Measurements from ENCODE around the gene CRY2.

Gene CRY2

GRCh38 chr11:45885274-45885920 is 38.1 kb downstream of the CRY2 start, which contains the start of gene MAPK8IP1:
TSS of gene MAPK8IP1 (plus strand) at chr11:45885651. CDS start at chr11:45885821, 170 bp downstream.
- Histone ChIP-seq H3K36me3 (peaks cover 3% of the 10 kb centered on the region; the same call in 1 of the 2 replicates), H3K27me3 (no peaks in the 10 kb centered on the region), H3K9me3 (no peaks in the 10 kb centered on the region), H3K4me1 (peaks cover 15% of the 10 kb centered on the region), H3K4me3 (ENCODE audit: low read depth, low read length) (peak within 1 kb of the TSS; percentile 74)
- DNase-seq = peak; percentile 67
- no peak for TF ChIP-seq CTCF (IDR thresholded peaks at IDR 0.05; ENCODE audit: low read depth, low read length)

GRCh38 chr11:45885921-45886721 is 38.8 kb downstream of the CRY2 start:
- no peaks in the 10 kb centered on the region for H3K9me3 ChIP-seq

GRCh38 chr11:45886816-45887520 is 39.7 kb downstream of the CRY2 start:
- TF ChIP-seq CTCF (IDR thresholded peaks at IDR 0.05; ENCODE audit: low read depth, low read length) = no peak
- no peak for DNase-seq
- no peaks in the 10 kb centered on the region for H3K9me3 ChIP-seq
- H3K4me3 ChIP-seq (ENCODE audit: low read depth, low read length) = peak overlapping the region; percentile 74
- H3K27me3 ChIP-seq = no peaks in the 10 kb centered on the region
- peaks cover 13% of the 10 kb centered on the region for H3K4me1 ChIP-seq
- peaks cover 3% of the 10 kb centered on the region; the same call in 1 of the 2 replicates for H3K36me3 ChIP-seq

More at GRCh38 chr11:45885921-45886721, 38.8 kb downstream of the CRY2 start:
- TF ChIP-seq CTCF (IDR thresholded peaks at IDR 0.05; ENCODE audit: low read depth, low read length) = no peak
- Histone ChIP-seq H3K36me3 (peaks cover 3% of the 10 kb centered on the region; the same call in 1 of the 2 replicates), H3K4me1 (peaks cover 15% of the 10 kb centered on the region), H3K4me3 (ENCODE audit: low read depth, low read length) (peak overlapping the region; percentile 74), H3K27me3 (no peaks in the 10 kb centered on the region)
- no peak for DNase-seq

GRCh38 chr11:45887587-45887986 is 40.3 kb downstream of the CRY2 start:
- Histone ChIP-seq H3K9me3 (no peaks in the 10 kb centered on the region), H3K27me3 (no peaks in the 10 kb centered on the region), H3K36me3 (peaks cover 2% of the 10 kb centered on the region; the same call in 1 of the 2 replicates), H3K4me1 (peaks cover 7% of the 10 kb centered on the region), H3K4me3 (ENCODE audit: low read depth, low read length) (no peak overlapping the region)
- no peak for TF ChIP-seq CTCF (IDR thresholded peaks at IDR 0.05; ENCODE audit: low read depth, low read length)
- DNase-seq = no peak

GRCh38 chr11:45889555-45889954 is 42.3 kb downstream of the CRY2 start:
- DNase-seq = no peak
- H3K4me3 ChIP-seq (ENCODE audit: low read depth, low read length) = no peak overlapping the region
- 0 out of 2 replicates have a peak, but pooled peaks cover 3% of the 10 kb centered on the region for H3K4me1 ChIP-seq

More at GRCh38 chr11:45889555-45889954, 42.3 kb downstream of the CRY2 start:
- TF ChIP-seq CTCF (IDR thresholded peaks at IDR 0.05; ENCODE audit: low read depth, low read length) = no peak
- Histone ChIP-seq H3K9me3 (no peaks in the 10 kb centered on the region), H3K27me3 (no peaks in the 10 kb centered on the region), H3K36me3 (no peaks in the 10 kb centered on the region)
